Measurements from ENCODE around the gene PAK3. TPM values are rescaled to one million over a fixed set of nuclear protein-coding genes. Genes with fewer than 3 reads are reported as not detected.

The PAK3 gene
- total and polyA plus RNA-seq, 2 experiments from 2014 or later = 3.3 to 4.7 TPM

- Histone ChIP-seq H3K4me3 (no peak overlapping the region), H3K27me3 (no peaks in the 10 kb centered on the region), H3K36me3 (no peaks in the 10 kb centered on the region), H3K4me1 (ENCODE audit: low read depth) (no peaks in the 10 kb centered on the region), H3K27ac (no peak overlapping the region), H3K9me3 (ENCODE audit: low read depth) (no peaks in the 10 kb centered on the region)
- DNase-seq (ENCODE audit: low read depth in 1 of 2, low spot score in 1 of 2) = no peak
- no peak for TF ChIP-seq CTCF (IDR thresholded peaks at IDR 0.05; ENCODE audit: low read depth, low read length)
These were observed 84.8 kb downstream of the PAK3 start for GRCh38 chrX:111180750-111181240.

- no peak for TF ChIP-seq CTCF (IDR thresholded peaks at IDR 0.05; ENCODE audit: low read depth, low read length)
- Histone ChIP-seq H3K9me3 (ENCODE audit: low read depth) (no peaks in the 10 kb centered on the region), H3K27me3 (no peaks in the 10 kb centered on the region), H3K27ac (no peak overlapping the region), H3K36me3 (no peaks in the 10 kb centered on the region), H3K4me1 (ENCODE audit: low read depth) (no peaks in the 10 kb centered on the region), H3K4me3 (no peak overlapping the region)
- DNase-seq (ENCODE audit: low read depth in 1 of 2, low spot score in 1 of 2) = no peak
These were observed 86.0 kb downstream of the PAK3 start for GRCh38 chrX:111181951-111182350.

- no peak overlapping the region for H3K4me3 ChIP-seq
- no peaks in the 10 kb centered on the region for H3K27me3 ChIP-seq
- TF ChIP-seq CTCF (IDR thresholded peaks at IDR 0.05; ENCODE audit: low read depth, low read length) = no peak
- H3K4me1 ChIP-seq (ENCODE audit: low read depth) = no peaks in the 10 kb centered on the region
- H3K9me3 ChIP-seq (ENCODE audit: low read depth) = no peaks in the 10 kb centered on the region
- H3K27ac ChIP-seq = no peak overlapping the region
- no peaks in the 10 kb centered on the region for H3K36me3 ChIP-seq
- DNase-seq (ENCODE audit: low read depth in 1 of 2, low spot score in 1 of 2) = no peak
These were observed 87.0 kb downstream of the PAK3 start for GRCh38 chrX:111182997-111183396.

- no peak overlapping the region for H3K4me3 ChIP-seq
- TF ChIP-seq CTCF (IDR thresholded peaks at IDR 0.05; ENCODE audit: low read depth, low read length) = no peak
- H3K9me3 ChIP-seq (ENCODE audit: low read depth) = no peaks in the 10 kb centered on the region
- no peaks in the 10 kb centered on the region for H3K27me3 ChIP-seq
- H3K36me3 ChIP-seq = no peaks in the 10 kb centered on the region
- no peaks in the 10 kb centered on the region for H3K4me1 ChIP-seq (ENCODE audit: low read depth)
- no peak overlapping the region for H3K27ac ChIP-seq
- DNase-seq (ENCODE audit: low read depth in 1 of 2, low spot score in 1 of 2) = no peak
These were observed 95.6 kb downstream of the PAK3 start for GRCh38 chrX:111191598-111191997.

- Histone ChIP-seq H3K36me3 (no peaks in the 10 kb centered on the region), H3K9me3 (ENCODE audit: low read depth) (no peaks in the 10 kb centered on the region), H3K4me1 (ENCODE audit: low read depth) (no peaks in the 10 kb centered on the region), H3K27me3 (no peaks in the 10 kb centered on the region), H3K27ac (no peak overlapping the region), H3K4me3 (no peak overlapping the region)
- TF ChIP-seq CTCF (IDR thresholded peaks at IDR 0.05; ENCODE audit: low read depth, low read length) = no peak
- no peak for DNase-seq (ENCODE audit: low read depth in 1 of 2, low spot score in 1 of 2)
These were observed 103.5 kb downstream of the PAK3 start for GRCh38 chrX:111199505-111199904.

GRCh38 chrX:111200327-111200726 lies 104.3 kb downstream of the PAK3 start:
- Histone ChIP-seq H3K4me3 (no peak overlapping the region), H3K9me3 (ENCODE audit: low read depth) (no peaks in the 10 kb centered on the region), H3K27me3 (no peaks in the 10 kb centered on the region), H3K27ac (no peak overlapping the region), H3K36me3 (no peaks in the 10 kb centered on the region), H3K4me1 (ENCODE audit: low read depth) (no peaks in the 10 kb centered on the region)
- TF ChIP-seq CTCF (IDR thresholded peaks at IDR 0.05; ENCODE audit: low read depth, low read length) = no peak
- DNase-seq (ENCODE audit: low read depth in 1 of 2, low spot score in 1 of 2) = no peak

Data from cardiac muscle cell (in vitro differentiated cells and primary cell).